Heart left ventricle (tissue), 16 donors: ENCODE data around the gene DDX31. TPM values are rescaled to one million over a fixed set of nuclear protein-coding genes. Genes with fewer than 3 reads are reported as not detected.

Experiments
- ATAC-seq, 4 donors: fragments of 200-7000 bp; cut with Tn5 transposase; one replicate each; pipeline ENCODE4 v1.9.1; 2020 to 2022; ENCODE audit warnings: moderate library complexity in 4 of 4, mild to moderate bottlenecking in 3 of 4, moderate number of reproducible peaks in 1 of 4
- DNase-seq, 5 donors: peaks; one replicate each; pipeline ENCODE4 v3.0.0-alpha.2; 2020
- H3K27ac ChIP-seq, 12 donors: fragments of 200-600 bp; sonication (generic) in 4 of 12; one replicate each; pipeline versions ENCODE4 v1.5.0 to v1.8.0; 2016 to 2022; ENCODE audit warnings: mild to moderate bottlenecking in 2 of 12
- H3K27me3 ChIP-seq, 9 donors: fragments of 200-600 bp; sonication (generic) in 2 of 9; one replicate each; pipeline versions ENCODE4 v1.5.1 to v1.8.0; 2016 to 2022; ENCODE audit warnings: mild to moderate bottlenecking in 3 of 9
- H3K36me3 ChIP-seq, 9 donors: fragments of 200-600 bp; sonication (generic) in 2 of 9; one replicate each; pipeline versions ENCODE4 v1.5.0 to v1.8.0; 2018 to 2022; ENCODE audit warnings: mild to moderate bottlenecking in 2 of 9
- H3K4me1 ChIP-seq, 12 donors: fragments of 200-600 bp; sonication (generic) in 4 of 12; one replicate each; pipeline versions ENCODE4 v1.5.0 to v1.8.0; 2016 to 2022; ENCODE audit warnings: mild to moderate bottlenecking in 3 of 12
- H3K4me3 ChIP-seq, 12 donors: fragments of 200-600 bp; sonication (generic) in 4 of 12; one replicate each; pipeline versions ENCODE4 v1.5.0 to v1.8.0; 2017 to 2022; ENCODE audit warnings: mild to moderate bottlenecking in 9 of 12, moderate library complexity in 4 of 12
- H3K9me3 ChIP-seq, 12 donors: fragments of 200-600 bp; sonication (generic) in 4 of 12; one replicate each; pipeline versions ENCODE4 v1.5.0 to v1.8.0; 2016 to 2022; ENCODE audit warnings: mild to moderate bottlenecking in 1 of 12
- POLR2A ChIP-seq, 2 donors: fragments of 450-650 bp; IDR thresholded peaks; one replicate each; pipeline ENCODE4 v1.6.1; 2017; ENCODE audit warnings: antibody characterized with exemption in 2 of 2, mild to moderate bottlenecking in 2 of 2, moderate library complexity in 2 of 2
- WGBS, 4 donors: extraction: QIAGEN DNeasy Blood & Tissue Kit in 2 of 4; methylation state at CpG; one replicate each; pipeline versions ENCODE4 v1.1.5 to v1.1.7; 2013 to 2018; 5-methylcytosine and 5-hydroxymethylcytosine counted together
- intact Hi-C, 10 donors: fragments of 100-400 bp; cut with DNase I; formaldehyde crosslinking; loops; one replicate each; pipeline versions ENCODE4 v1.11.1 to v1.14.2; 2022
- polyA plus RNA-seq, 2 donors: library from polyadenylated mRNA; stranded (reverse); fragments of 200-250 nt; gene quantifications; one replicate each; pipeline ENCODE4 v1.2.3, GENCODE V29; 2013
- total RNA-seq, 9 donors: library from RNA; depleted of rRNA in 2 of 9; stranded (reverse); fragments of >200 nt in 2 of 9; fragmentation: NEBNext Ultra II Directional in 3 of 9; extraction: Animal tissue kit (Norgen Biotek cat#: 25700) in 3 of 9; gene quantifications; one replicate each; pipeline versions ENCODE4 v1.1.0 to v1.2.4, GENCODE V29; 2016 to 2023
- TF ChIP-seq, protein P1 (sequence below), 12 donors: fragments of 200-600 bp; sonication (generic) in 4 of 12; IDR thresholded peaks; one replicate each; pipeline versions ENCODE4 v1.5.0 to v1.8.0; 2018 to 2022; ENCODE audit warnings: antibody characterized with exemption in 12 of 12, mild to moderate bottlenecking in 5 of 12
- donor health status: ischemic (EF 13 %, LVEDD 7.1; RV severe dilation, severe dysfunction).
- donor health status: healthy with polysubstance abuse.
- donor health status: DM: no; HTN: yes; CAD: no.
- donor health status: DM: no; HTN: no; CAD: no.
- donor health status: ischemic (EF 25% LVEDD 6.9; RV normal size, moderate dysfunction).
- donor health status: ischemic (EF 25% LVEDD 5.7; RV mildly dilated, moderate dysfunction).
- donor health status: healthy.
- donor health status: DM: yes; HTN: yes; CAD: no.
- donor health status: ischemic (EF 35%, LVEDD 5.7; RV mildly dilated, moderate dysfunction).
- donor health status: nonischemic (EF 11% LVEDD 7.7; RV severe dilation, severe dysfunction).
- donor health status: DM: yes; HTN: yes; CAD: no.
- donor health status: PGD.
- donor health status: ischemic (EF 29% LVEDD 5.4; RV normal size, mild dysfunction).
- donor health status: nonischemic (EF 23%, LVEDD 6.1; RV moderate dilation, normal function).

Gene DDX31
- total and polyA plus RNA-seq, 11 donors: 2.4 to 7.0 (median 5.1) TPM

DNA sequence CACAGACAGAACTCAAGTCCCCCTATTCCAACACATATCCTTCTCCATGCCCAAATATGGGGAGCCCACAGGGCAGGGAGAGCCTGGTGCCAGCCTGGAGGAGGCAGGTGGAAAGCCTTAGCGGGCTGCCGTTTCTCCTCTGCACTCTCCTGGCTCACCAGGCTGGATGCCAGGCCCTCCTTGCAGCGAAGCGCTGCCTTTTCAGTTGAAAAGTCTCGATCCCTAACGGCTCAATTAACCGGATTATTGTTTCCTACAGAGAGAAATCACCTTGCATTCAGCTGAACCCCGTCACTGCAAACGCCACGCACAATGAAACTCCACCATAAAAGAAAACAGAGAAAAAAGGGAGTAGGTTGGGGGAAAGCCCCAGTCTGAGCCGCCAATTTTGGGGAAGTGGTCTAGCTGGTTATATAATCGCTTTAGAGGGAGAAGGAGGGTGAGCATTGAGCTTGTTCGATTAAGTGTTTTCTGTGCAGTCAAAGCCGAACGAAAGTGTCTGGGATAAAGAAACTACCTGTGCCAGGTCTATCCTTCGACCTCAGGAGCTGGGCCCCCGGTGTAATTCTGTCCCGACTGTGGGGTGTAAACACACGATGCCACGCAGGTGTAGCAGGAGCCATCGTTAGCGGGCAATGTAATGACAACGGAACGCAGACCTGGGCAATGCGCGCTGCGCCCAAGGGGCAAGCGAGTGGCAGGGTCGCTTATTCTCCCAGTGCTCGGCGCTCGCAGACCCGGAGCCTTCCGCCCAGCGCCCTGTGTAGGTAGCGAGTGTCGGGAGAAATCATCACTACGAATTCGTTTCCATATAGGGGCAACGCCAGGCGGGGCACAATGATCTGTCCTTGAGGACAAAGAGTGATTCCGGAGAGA is 83.6 kb downstream of the DDX31 start:
- Histone ChIP-seq H3K4me1 (peaks cover 0 to 42% (median 7%) of the 10 kb centered on the region in 12 donors), H3K27ac (no peak overlapping the region), H3K4me3 (no peak overlapping the region), H3K9me3 (no peaks in the 10 kb centered on the region), H3K36me3 (no peaks in the 10 kb centered on the region), H3K27me3 (peaks cover 72 to 100% (median 98%) of the 10 kb centered on the region in 9 donors)
- intact Hi-C loops: no loop called here
- DNase-seq (no peak), ATAC-seq (no peak)
- 5 to 6% (median 5%) methylated on average over 32 to 42 of the region's 42 CpGs for WGBS, 4 donors
- no peak for TF ChIP-seq POLR2A (IDR thresholded peaks at IDR 0.05)
- TF ChIP-seq, protein P1, sequence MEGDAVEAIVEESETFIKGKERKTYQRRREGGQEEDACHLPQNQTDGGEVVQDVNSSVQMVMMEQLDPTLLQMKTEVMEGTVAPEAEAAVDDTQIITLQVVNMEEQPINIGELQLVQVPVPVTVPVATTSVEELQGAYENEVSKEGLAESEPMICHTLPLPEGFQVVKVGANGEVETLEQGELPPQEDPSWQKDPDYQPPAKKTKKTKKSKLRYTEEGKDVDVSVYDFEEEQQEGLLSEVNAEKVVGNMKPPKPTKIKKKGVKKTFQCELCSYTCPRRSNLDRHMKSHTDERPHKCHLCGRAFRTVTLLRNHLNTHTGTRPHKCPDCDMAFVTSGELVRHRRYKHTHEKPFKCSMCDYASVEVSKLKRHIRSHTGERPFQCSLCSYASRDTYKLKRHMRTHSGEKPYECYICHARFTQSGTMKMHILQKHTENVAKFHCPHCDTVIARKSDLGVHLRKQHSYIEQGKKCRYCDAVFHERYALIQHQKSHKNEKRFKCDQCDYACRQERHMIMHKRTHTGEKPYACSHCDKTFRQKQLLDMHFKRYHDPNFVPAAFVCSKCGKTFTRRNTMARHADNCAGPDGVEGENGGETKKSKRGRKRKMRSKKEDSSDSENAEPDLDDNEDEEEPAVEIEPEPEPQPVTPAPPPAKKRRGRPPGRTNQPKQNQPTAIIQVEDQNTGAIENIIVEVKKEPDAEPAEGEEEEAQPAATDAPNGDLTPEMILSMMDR (IDR thresholded peaks at IDR 0.05): no peak

DNA sequence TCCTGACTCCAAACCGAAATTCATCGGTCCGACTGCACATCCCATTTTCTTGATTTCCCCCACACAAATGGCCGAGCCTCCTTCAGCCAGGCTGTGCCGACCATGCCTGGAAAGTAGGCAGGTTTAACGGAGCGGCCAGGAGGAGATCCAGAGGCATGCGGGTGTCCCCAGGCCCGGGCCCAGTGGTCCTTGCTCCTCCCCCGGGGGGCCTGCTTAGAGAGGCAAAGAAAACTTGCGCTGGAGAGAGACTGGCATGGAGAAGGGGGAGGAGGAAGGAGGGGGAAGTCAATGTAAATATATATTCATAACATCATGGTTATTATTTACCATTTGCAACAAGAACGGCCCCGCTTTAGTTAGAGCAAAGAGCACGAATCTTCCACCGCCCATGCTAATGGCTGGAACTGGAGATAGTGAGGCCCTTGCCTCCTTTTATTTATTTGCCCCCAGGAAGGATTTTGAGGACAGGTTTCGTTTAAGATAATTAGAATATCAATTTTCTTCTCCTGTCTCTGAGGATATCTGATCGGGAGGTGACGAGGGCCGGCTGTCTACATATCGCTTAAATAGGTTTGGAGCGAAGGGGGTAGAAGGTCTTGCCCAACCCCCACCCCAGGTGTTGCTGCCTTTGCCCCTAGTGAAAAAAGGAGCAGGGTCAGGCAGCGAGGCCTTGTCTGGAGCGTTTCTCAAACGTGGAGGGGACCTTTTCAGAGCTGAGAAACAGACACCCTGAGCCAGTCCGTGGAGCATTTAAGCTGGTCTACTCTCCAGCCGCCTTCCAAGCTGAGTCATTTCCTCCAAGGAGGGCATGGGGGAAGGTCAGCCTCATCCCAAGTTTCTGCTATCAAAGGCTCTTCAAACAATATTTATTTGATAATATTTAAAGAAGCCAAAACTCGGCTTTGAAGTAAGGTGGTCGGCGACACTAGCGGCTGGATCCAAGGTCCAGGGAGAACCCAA is 84.9 kb downstream of the DDX31 start:
- Histone ChIP-seq H3K27ac (no peak overlapping the region), H3K4me3 (no peak overlapping the region), H3K27me3 (peaks cover 75 to 100% (median 99%) of the 10 kb centered on the region in 9 donors), H3K9me3 (no peaks in the 10 kb centered on the region), H3K4me1 (peaks cover 0 to 40% (median 6%) of the 10 kb centered on the region in 12 donors), H3K36me3 (no peaks in the 10 kb centered on the region)
- ATAC-seq (no peak), DNase-seq (no peak)
- TF ChIP-seq, protein P1 (IDR thresholded peaks at IDR 0.05): no peak
- TF ChIP-seq POLR2A (IDR thresholded peaks at IDR 0.05): no peak
- intact Hi-C loops: no loop called here
- 6 to 9% (median 7%) methylated on average over 30 of the region's 30 CpGs for WGBS, 4 donors

GRCh38 chr9:132583584-132584304 is 86.0 kb downstream of the DDX31 start:
- H3K9me3 ChIP-seq: no peaks in the 10 kb centered on the region
- DNase-seq (no peak), ATAC-seq (no peak)
- H3K27ac ChIP-seq: no peak overlapping the region
- peaks cover 75 to 100% (median 99%) of the 10 kb centered on the region in 9 donors for H3K27me3 ChIP-seq
- intact Hi-C loops: no loop called here
- TF ChIP-seq, protein P1 (IDR thresholded peaks at IDR 0.05): no peak
- H3K4me3 ChIP-seq: no peak overlapping the region
- 2 to 4% (median 3%) methylated on average over 8 of the region's 8 CpGs for WGBS, 4 donors
- no peaks in the 10 kb centered on the region for H3K36me3 ChIP-seq
- peaks cover 0 to 32% (median 5%) of the 10 kb centered on the region in 12 donors for H3K4me1 ChIP-seq
